GM18951 (cell line): Measurements from ENCODE around the gene ZNF326.

ENCODE experiments used
- POLR2A ChIP-seq: IDR thresholded peaks from 4 replicates; pipeline ENCODE4 v1.6.1; 2011; ENCODE audit warnings: mild to moderate bottlenecking; ENCODE audit not compliant: insufficient read length, insufficient read depth; ENCODE audit errors: extremely low read depth
- in situ Hi-C: fragments of 300-500 bp; cut with MboI; formaldehyde crosslinking; loops from one replicate; pipeline ENCODE4 v1.12.0; 2022; ENCODE audit warnings: low sequenced_read_pairs, mixed read lengths, inconsistent platforms; ENCODE audit not compliant: unreplicated experiment

Gene ZNF326

GRCh38 chr1:89994231-89994804 lies 592 bp upstream of the ZNF326 start:
- in situ Hi-C loops: loop anchor here (5.0 to 25.0 kb wide), 2 partner anchors 192 to 357 kb away; partner anchors contain the start of gene LRRC8C
- no peak for TF ChIP-seq POLR2A

GRCh38 chr1:89995598-89996449 lies 914 bp downstream of the ZNF326 start:
- no peak for TF ChIP-seq POLR2A
- in situ Hi-C loops: loop anchor here (25.0 kb wide), 1 partner anchor 359 kb away; the partner anchor contains the start of gene LRRC8C

GRCh38 chr1:89996450-89997110 lies 1.7 kb downstream of the ZNF326 start:
- in situ Hi-C loops: loop anchor here (25.0 kb wide), 1 partner anchor 359 kb away; the partner anchor contains the start of gene LRRC8C

GRCh38 chr1:89997152-89997551 lies 2.2 kb downstream of the ZNF326 start:
- in situ Hi-C loops: loop anchor here (25.0 kb wide), 1 partner anchor 360 kb away; the partner anchor contains the start of gene LRRC8C

More at GRCh38 chr1:89996450-89997110, 1.7 kb downstream of the ZNF326 start:
- no peak for TF ChIP-seq POLR2A

- in situ Hi-C loops: loop anchor here (25.0 kb wide), 1 partner anchor 361 kb away; the partner anchor contains the start of gene LRRC8C
- no peak for TF ChIP-seq POLR2A
Observed at GRCh38 chr1:89998306-89998705, 3.4 kb downstream of the ZNF326 start.

GRCh38 chr1:89999208-89999607 lies 4.3 kb downstream of the ZNF326 start:
- in situ Hi-C loops: loop anchor here (25.0 kb wide), 1 partner anchor 362 kb away; the partner anchor contains the start of gene LRRC8C
- no peak for TF ChIP-seq POLR2A

DNA sequence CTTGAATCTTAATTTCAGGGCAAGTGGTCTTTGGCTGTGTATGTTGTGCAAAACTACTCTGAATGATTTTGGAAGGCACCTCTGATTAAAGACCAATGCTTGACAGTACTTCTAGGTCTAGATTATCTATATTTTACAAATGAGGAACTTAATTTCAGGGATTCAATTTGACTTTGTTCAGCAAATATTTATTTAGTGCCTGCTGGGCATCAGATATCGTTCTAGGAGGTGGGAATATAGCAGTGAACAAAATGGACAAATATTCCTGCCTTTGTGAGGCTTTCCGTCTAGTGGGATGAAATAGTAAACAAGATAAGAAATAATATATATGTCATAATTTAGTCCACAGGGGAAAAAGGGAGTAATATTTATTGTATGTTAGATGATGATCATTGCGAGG lies 4.7 kb downstream of the ZNF326 start:
- in situ Hi-C loops: loop anchor here (25.0 kb wide), 1 partner anchor 362 kb away; the partner anchor contains the start of gene LRRC8C
- no peak for TF ChIP-seq POLR2A

DNA sequence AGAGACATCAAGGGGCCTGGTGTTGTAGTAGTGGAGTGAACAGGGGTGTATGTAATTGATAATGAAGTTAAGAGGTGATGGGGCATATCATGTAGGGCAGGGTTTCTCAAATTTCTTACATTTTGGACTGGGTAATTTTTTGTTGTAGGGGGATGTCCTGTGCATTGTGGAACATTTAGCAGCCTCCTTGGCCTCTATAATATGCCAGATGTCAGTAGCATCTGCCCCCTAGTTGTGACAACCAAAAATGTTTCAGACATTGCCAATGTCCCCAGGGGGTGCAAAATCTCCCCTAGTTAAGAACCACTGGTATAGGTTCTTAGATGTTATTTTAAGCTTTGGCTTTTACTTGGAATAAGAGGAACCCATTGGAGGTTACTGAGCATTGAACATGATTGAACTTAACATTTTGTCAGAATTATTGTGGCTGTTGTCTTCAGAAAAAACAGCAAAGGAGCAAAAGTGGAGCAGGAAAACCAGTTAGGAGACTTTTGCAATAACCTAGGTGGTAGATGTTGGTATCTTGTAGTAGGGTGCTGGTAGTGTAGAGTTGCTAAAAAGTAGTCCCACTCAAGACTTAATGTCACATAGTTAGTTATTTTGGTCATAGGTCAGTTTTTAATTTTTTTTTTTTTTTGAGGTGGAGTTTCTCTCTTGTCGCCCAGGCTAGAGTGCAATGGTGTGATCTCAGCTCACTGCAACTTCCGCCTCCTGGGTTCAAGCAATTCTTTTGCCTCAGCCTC lies 6.2 kb downstream of the ZNF326 start:
- no peak for TF ChIP-seq POLR2A
- in situ Hi-C loops: no loop called here

DNA sequence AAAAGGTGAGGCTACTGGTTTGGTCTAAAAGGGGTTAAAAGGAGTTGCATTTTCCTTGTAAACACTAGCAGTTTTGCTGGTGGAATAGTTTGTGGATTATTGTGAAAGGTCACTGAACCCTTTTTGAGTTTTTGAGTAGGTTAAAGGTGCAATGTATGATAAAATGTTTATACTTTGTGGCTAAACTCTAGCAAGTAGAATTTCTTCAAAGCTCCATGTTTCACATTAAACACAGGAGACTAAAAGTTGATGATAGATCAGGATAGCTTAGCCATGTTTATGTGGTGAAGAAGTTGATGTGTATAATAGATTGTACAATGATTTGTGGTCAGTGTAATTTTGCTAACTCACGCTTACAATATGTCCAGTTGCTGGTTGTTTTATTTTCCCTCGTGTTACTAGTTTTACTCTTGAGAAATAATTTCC lies 13.1 kb downstream of the ZNF326 start:
- in situ Hi-C loops: no loop called here
- TF ChIP-seq POLR2A: no peak

DNA sequence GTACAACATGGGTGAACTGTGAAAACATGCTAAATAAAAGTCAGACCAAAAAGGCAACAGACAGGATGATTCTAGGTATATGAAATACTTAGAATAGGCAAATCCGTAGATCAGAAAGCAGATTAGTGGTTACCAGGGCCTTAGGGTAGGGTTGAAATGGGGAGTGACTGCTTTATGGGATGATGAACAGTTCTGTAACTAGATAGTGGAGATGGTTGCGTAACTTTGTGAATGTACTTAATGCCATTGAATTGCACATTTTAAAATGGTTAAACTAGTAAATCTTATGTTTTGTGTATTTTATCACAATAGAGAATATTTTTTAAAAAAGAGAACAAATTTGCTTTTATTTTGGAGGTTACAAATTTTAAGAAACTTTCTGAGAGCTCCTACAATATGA lies 17.4 kb downstream of the ZNF326 start:
- in situ Hi-C loops: no loop called here

GRCh38 chr1:90023691-90024090 lies 28.8 kb downstream of the ZNF326 start:
- in situ Hi-C loops: no loop called here
- TF ChIP-seq POLR2A: no peak

More for the DNA sequence above, 17.4 kb downstream of the ZNF326 start:
- TF ChIP-seq POLR2A: no peak

GRCh38 chr1:90027281-90027680 lies 32.4 kb downstream of the ZNF326 start:
- in situ Hi-C loops: no loop called here
- TF ChIP-seq POLR2A: no peak
